ENCODE measurements around the gene SLC29A4.
"Not testable (repeated sequence)": the region's sequence is repeated elsewhere in the genome, so short reads cannot be mapped to it uniquely, and the experiment has no call there.

The SLC29A4 gene

GRCh38 chr7:5266191-5267028, 16.3 kb upstream of the SLC29A4 start:
- no peaks in the 10 kb centered on the region for H3K9me2 ChIP-seq (ENCODE audit: low read depth, low read length)
- H3K4me2 ChIP-seq (ENCODE audit: low read length), result no peak overlapping the region
- H3K36me3 ChIP-seq (ENCODE audit: insufficient read depth, low read length), result no peaks in the 10 kb centered on the region
- no peaks in the 10 kb centered on the region; the same call in 1 of the 2 replicates for H3K27me3 ChIP-seq (ENCODE audit: insufficient read depth, low read length)
- no peak overlapping the region for H2AFZ ChIP-seq (ENCODE audit: low read length)
- H3K9ac ChIP-seq (ENCODE audit: low read length), result no peak overlapping the region
- H3K4me3 ChIP-seq (ENCODE audit: low read depth, low read length, poor library complexity, severe bottlenecking), result no peak overlapping the region
- no peaks in the 10 kb centered on the region for H3K79me2 ChIP-seq (ENCODE audit: insufficient read depth, low read length)
- no peak overlapping the region for H3K27ac ChIP-seq (ENCODE audit: low read depth, low read length, poor library complexity, severe bottlenecking)
- no peaks in the 10 kb centered on the region for H4K20me1 ChIP-seq (ENCODE audit: insufficient read depth, low read length)
- no peaks in the 10 kb centered on the region for H3F3A ChIP-seq (ENCODE audit: insufficient read depth, low read length)
- no peaks in the 10 kb centered on the region for H3K9me3 ChIP-seq (ENCODE audit: low read length)
- no peaks in the 10 kb centered on the region for H3K4me1 ChIP-seq (ENCODE audit: insufficient read depth, low read length, severe bottlenecking)
- TF ChIP-seq EZH2 (IDR thresholded peaks at IDR 0.05; ENCODE audit: borderline replicate concordance, low read length), result no peak
- TF ChIP-seq CTCF (IDR thresholded peaks at IDR 0.05; ENCODE audit: low read length), result no peak

- H3K9ac ChIP-seq (ENCODE audit: low read length); H3K79me2 ChIP-seq (ENCODE audit: insufficient read depth, low read length); H3K36me3 ChIP-seq (ENCODE audit: insufficient read depth, low read length); H3F3A ChIP-seq (ENCODE audit: insufficient read depth, low read length); H3K4me1 ChIP-seq (ENCODE audit: insufficient read depth, low read length, severe bottlenecking); H3K4me2 ChIP-seq (ENCODE audit: low read length); H4K20me1 ChIP-seq (ENCODE audit: insufficient read depth, low read length); H3K4me3 ChIP-seq (ENCODE audit: low read depth, low read length, poor library complexity, severe bottlenecking); H3K27me3 ChIP-seq (ENCODE audit: insufficient read depth, low read length); H3K9me3 ChIP-seq (ENCODE audit: low read length); H3K9me2 ChIP-seq (ENCODE audit: low read depth, low read length); H3K27ac ChIP-seq (ENCODE audit: low read depth, low read length, poor library complexity, severe bottlenecking); H2AFZ ChIP-seq (ENCODE audit: low read length): not testable (repeated sequence)
Observed at GRCh38 chr7:5267829-5268228, 14.9 kb upstream of the SLC29A4 start.

GRCh38 chr7:5269992-5270657, 12.6 kb upstream of the SLC29A4 start:
- H2AFZ ChIP-seq (ENCODE audit: low read length); H3K27me3 ChIP-seq (ENCODE audit: insufficient read depth, low read length); H4K20me1 ChIP-seq (ENCODE audit: insufficient read depth, low read length); H3K27ac ChIP-seq (ENCODE audit: low read depth, low read length, poor library complexity, severe bottlenecking); H3K4me1 ChIP-seq (ENCODE audit: insufficient read depth, low read length, severe bottlenecking); H3K4me3 ChIP-seq (ENCODE audit: low read depth, low read length, poor library complexity, severe bottlenecking); H3K9me3 ChIP-seq (ENCODE audit: low read length); H3K9me2 ChIP-seq (ENCODE audit: low read depth, low read length); H3K4me2 ChIP-seq (ENCODE audit: low read length); H3K9ac ChIP-seq (ENCODE audit: low read length); H3K79me2 ChIP-seq (ENCODE audit: insufficient read depth, low read length); H3F3A ChIP-seq (ENCODE audit: insufficient read depth, low read length); H3K36me3 ChIP-seq (ENCODE audit: insufficient read depth, low read length): not testable (repeated sequence)

GRCh38 chr7:5270788-5271187, 12.0 kb upstream of the SLC29A4 start:
- Histone ChIP-seq H3K4me3 (ENCODE audit: low read depth, low read length, poor library complexity, severe bottlenecking) (no peak overlapping the region), H3K27ac (ENCODE audit: low read depth, low read length, poor library complexity, severe bottlenecking) (no peak overlapping the region), H4K20me1 (ENCODE audit: insufficient read depth, low read length) (no peaks in the 10 kb centered on the region), H3K9ac (ENCODE audit: low read length) (no peak overlapping the region), H3K36me3 (ENCODE audit: insufficient read depth, low read length) (no peaks in the 10 kb centered on the region), H3F3A (ENCODE audit: insufficient read depth, low read length) (no peaks in the 10 kb centered on the region), H3K9me2 (ENCODE audit: low read depth, low read length) (no peaks in the 10 kb centered on the region), H3K4me2 (ENCODE audit: low read length) (no peak overlapping the region), H3K27me3 (ENCODE audit: insufficient read depth, low read length) (no peaks in the 10 kb centered on the region), H3K4me1 (ENCODE audit: insufficient read depth, low read length, severe bottlenecking) (no peaks in the 10 kb centered on the region), H3K9me3 (ENCODE audit: low read length) (no peaks in the 10 kb centered on the region), H3K79me2 (ENCODE audit: insufficient read depth, low read length) (no peaks in the 10 kb centered on the region), H2AFZ (ENCODE audit: low read length) (no peak overlapping the region)
- TF ChIP-seq EZH2 (IDR thresholded peaks at IDR 0.05; ENCODE audit: borderline replicate concordance, low read length) (no peak), CTCF (IDR thresholded peaks at IDR 0.05; ENCODE audit: low read length) (no peak)

GRCh38 chr7:5273831-5274405, 8.8 kb upstream of the SLC29A4 start:
- not testable (repeated sequence) for H4K20me1 ChIP-seq (ENCODE audit: insufficient read depth, low read length)

More at GRCh38 chr7:5273831-5274405, 8.8 kb upstream of the SLC29A4 start:
- H3K27me3 ChIP-seq (ENCODE audit: insufficient read depth, low read length); H3K4me2 ChIP-seq (ENCODE audit: low read length); H3F3A ChIP-seq (ENCODE audit: insufficient read depth, low read length); H3K4me3 ChIP-seq (ENCODE audit: low read depth, low read length, poor library complexity, severe bottlenecking); H3K36me3 ChIP-seq (ENCODE audit: insufficient read depth, low read length); H3K9me2 ChIP-seq (ENCODE audit: low read depth, low read length); H3K9ac ChIP-seq (ENCODE audit: low read length); H3K79me2 ChIP-seq (ENCODE audit: insufficient read depth, low read length); H2AFZ ChIP-seq (ENCODE audit: low read length); H3K9me3 ChIP-seq (ENCODE audit: low read length); H3K4me1 ChIP-seq (ENCODE audit: insufficient read depth, low read length, severe bottlenecking); H3K27ac ChIP-seq (ENCODE audit: low read depth, low read length, poor library complexity, severe bottlenecking): not testable (repeated sequence)

All from OCI-LY1 (cell line).